HG02840 (cell line): ENCODE results near the gene PKDCC.

Experiments used
- ATAC-seq: cut with Tn5 transposase; IDR thresholded peaks from one replicate; pipeline ENCODE4 v1.9.1; 2021; ENCODE audit warnings: mild to moderate bottlenecking, moderate library complexity, moderate number of reproducible peaks; ENCODE audit not compliant: unreplicated experiment, low FRiP score

The PKDCC gene

GRCh38 chr2:42048299-42049220 is 739 bp downstream of the PKDCC start:
- no peak for ATAC-seq

- ATAC-seq = no peak
Measured at GRCh38 chr2:42049221-42050009, 1.6 kb downstream of the PKDCC start.

DNA sequence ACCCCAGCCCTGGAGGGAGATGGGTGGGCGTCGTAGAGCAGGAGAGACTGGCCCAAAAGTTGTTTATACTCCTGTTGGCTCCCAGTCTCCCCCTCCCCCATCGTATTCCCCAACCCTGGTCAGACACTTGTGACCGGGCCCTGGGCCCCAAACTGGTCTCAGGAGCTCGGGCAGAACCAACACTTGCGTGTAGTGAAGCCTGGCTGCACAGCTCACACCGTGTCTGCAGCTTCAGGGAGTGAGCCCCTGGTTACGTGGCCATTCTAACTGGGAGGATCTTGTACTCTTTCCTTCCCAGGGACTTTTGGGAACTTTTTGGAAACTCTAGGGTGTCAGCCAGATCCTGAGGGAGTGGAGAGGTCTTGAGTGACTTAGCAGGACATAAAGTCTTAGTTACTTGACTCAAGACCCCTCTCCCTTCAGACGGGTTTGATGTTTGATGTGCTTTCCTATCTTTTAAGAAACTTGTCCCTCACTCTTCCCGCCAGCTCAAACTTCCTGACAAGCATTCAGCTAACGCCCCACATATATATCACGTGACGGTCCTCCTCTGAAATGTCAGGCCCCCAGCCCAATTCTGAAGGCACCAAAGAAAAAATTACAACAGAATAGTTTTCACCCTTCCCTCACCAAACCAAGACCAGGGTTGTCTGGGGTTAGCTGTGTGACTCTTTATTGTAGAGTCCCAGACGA is 2.3 kb downstream of the PKDCC start:
- no peak for ATAC-seq

DNA sequence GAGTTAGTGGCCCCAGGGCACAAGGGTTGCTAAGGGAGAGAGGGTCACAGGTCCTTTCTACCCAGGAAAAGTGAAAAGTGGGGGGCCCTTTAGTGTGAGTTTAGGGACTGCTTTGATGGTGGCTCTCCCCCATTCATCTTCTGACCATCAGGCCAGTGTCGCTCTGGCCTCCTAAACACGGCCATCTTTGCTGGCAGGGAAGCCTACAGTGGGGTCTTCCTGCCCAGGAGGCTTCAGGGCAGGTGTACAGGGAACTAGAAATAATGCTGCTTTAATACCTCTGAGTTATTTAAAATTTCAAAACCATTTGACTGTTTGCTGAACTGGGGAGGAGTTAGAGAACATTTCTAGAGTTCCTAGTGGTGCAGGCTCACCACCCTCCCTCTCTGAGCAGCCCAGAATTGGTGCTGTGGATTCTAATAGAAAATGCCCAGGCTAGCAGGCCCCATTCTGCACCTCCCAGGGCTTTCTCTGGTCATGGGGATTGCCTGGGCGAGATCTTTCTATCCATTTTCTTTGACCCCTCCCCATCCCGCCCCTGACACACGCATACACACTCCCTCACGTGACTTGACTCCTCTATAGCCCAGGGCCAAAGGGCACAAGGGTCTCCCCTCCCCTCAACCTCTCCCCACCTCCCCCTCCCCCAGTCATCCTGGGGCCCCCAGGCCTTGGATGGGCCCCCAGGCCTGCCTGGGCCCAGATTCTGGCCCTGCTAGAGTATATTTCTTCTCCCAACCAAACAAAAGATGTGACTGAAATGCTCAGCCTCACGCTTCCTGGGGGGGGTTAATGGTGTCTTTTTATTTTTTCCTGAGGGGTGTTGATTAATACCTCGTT is 3.1 kb downstream of the PKDCC start:
- no peak for ATAC-seq

- no peak for ATAC-seq
Measured at GRCh38 chr2:42051543-42052235, 3.9 kb downstream of the PKDCC start.

DNA sequence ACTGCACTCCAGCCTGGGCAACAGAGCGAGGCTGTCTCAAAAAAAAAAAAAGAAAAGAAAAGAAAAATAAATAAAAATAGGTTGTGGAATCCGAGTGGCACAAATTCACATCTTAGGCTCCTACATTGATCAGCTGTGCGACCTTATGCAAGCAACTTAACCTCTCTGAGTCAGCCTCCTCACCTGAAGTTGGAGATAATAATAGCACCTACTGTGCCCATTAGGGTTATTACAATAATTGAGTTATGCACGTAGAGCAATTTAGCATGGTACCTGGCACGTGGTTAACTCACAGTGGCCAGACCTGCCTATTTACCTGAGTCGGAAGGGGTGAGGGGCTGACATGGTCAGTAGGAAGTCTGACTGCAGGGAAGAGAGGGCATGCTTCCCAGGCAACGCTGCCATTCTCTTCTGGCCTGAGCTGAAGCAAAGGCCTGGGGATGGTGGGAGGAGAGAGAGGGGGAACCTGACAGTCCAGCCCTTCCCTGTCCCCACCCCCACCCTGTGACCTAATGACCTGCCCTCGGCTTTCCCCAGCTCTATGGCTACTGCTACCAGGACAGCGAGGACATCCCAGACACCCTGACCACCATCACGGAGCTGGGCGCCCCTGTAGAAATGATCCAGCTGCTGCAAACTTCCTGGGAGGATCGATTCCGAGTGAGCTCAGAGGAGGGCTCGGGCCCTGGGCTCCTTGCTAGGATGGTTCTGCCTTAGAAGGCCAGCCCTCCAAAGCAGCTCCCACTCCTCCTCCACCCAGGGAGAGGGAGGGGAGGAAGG is 5.1 kb downstream of the PKDCC start:
- no peak for ATAC-seq

- ATAC-seq = no peak
Measured at GRCh38 chr2:42053482-42053790, 5.6 kb downstream of the PKDCC start.

- ATAC-seq = no peak
Measured at GRCh38 chr2:42053791-42054701, 6.2 kb downstream of the PKDCC start.

- ATAC-seq = no peak
Measured at GRCh38 chr2:42054714-42055430, 7.1 kb downstream of the PKDCC start.

GRCh38 chr2:42055573-42056514 is 8.0 kb downstream of the PKDCC start:
- no peak for ATAC-seq

DNA sequence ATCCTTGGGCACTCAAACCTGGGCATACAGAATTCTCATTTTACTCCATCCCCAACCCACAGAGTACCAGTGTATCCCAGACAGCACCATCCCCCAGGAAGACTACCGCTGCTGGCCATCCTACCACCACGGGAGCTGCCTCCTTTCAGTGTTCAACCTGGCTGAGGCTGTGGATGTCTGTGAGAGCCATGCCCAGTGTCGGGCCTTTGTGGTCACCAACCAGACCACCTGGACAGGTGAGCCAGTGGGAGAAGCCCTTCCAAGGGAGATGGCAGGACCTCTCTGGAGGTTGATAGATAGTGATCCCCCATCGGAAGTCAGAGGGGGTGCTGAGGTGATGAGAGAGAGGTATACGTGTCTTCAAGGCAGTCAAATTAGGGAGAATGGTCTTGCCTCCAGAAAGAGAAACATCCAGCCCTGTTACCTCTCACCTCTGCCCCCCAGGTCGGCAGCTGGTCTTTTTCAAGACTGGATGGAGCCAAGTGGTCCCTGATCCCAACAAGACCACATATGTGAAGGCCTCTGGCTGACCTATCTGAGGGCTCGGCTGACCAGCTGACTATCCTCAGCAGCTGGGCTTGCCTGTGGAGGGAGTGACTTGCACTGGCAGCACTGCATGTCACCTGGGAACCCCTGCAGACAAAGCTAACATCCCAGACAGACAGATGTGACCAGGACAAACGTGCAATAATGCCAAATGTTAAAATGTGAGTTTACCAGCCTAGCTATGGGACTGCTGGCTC is 9.5 kb downstream of the PKDCC start:
- no peak for ATAC-seq

GRCh38 chr2:42057902-42058450 is 10.2 kb downstream of the PKDCC start:
- no peak for ATAC-seq

GRCh38 chr2:42059261-42059898 is 11.6 kb downstream of the PKDCC start:
- no peak for ATAC-seq

- no peak for ATAC-seq
Measured at GRCh38 chr2:42060028-42060427, 12.2 kb downstream of the PKDCC start.
